Duodenal mucosa (tissue), 2 donors: ENCODE results near the gene TBX20.
"Not testable (repeated sequence)": the region's sequence is repeated elsewhere in the genome, so short reads cannot be mapped to it uniquely, and the experiment has no call there.

Experiments
- H3K27ac ChIP-seq: one replicate; pipeline ENCODE4 v1.7.0; 2013; ENCODE audit warnings: low read depth, low read length
- H3K27me3 ChIP-seq, 2 donors: one replicate each; pipeline ENCODE4 v1.7.0; 2013; ENCODE audit warnings: low read length in 2 of 2, control low read depth in 1 of 2; ENCODE audit not compliant: insufficient read depth in 2 of 2, control insufficient read depth in 1 of 2
- H3K36me3 ChIP-seq, 2 donors: one replicate each; pipeline ENCODE4 v1.7.0; 2013; ENCODE audit warnings: low read length in 2 of 2, control low read depth in 1 of 2; ENCODE audit not compliant: insufficient read depth in 2 of 2, control insufficient read depth in 1 of 2
- H3K4me1 ChIP-seq, 2 donors: one replicate each; pipeline ENCODE4 v1.7.0; 2013; ENCODE audit warnings: low read length in 2 of 2, control low read depth in 1 of 2; ENCODE audit not compliant: insufficient read depth in 2 of 2, control insufficient read depth in 1 of 2
- H3K4me3 ChIP-seq, 2 donors: one replicate each; pipeline ENCODE4 v1.7.0; 2013; ENCODE audit warnings: low read length in 2 of 2, low read depth in 1 of 2
- H3K9ac ChIP-seq, 2 donors: one replicate each; pipeline ENCODE4 v1.7.0; 2013; ENCODE audit warnings: low read length in 2 of 2, low read depth in 1 of 2
- H3K9me3 ChIP-seq, 2 donors: one replicate each; pipeline ENCODE4 v1.7.0; 2013; ENCODE audit warnings: low read length in 2 of 2, control low read depth in 1 of 2; ENCODE audit not compliant: control insufficient read depth in 1 of 2

TBX20 gene

GRCh38 chr7:35227438-35227837 lies 26.5 kb downstream of the TBX20 start:
- H3K27ac ChIP-seq, H3K27me3 ChIP-seq, H3K4me1 ChIP-seq, H3K4me3 ChIP-seq, H3K9ac ChIP-seq, H3K36me3 ChIP-seq, H3K9me3 ChIP-seq: not testable (repeated sequence)

- not testable (repeated sequence) for H3K4me3 ChIP-seq, H3K9ac ChIP-seq, H3K36me3 ChIP-seq, H3K9me3 ChIP-seq, H3K4me1 ChIP-seq, H3K27ac ChIP-seq, H3K27me3 ChIP-seq
Measured at GRCh38 chr7:35222445-35222844, 31.5 kb downstream of the TBX20 start.

- H3K36me3 ChIP-seq, H3K4me1 ChIP-seq, H3K9ac ChIP-seq, H3K27ac ChIP-seq, H3K27me3 ChIP-seq, H3K4me3 ChIP-seq, H3K9me3 ChIP-seq: not testable (repeated sequence)
Measured at GRCh38 chr7:35220176-35220575, 33.7 kb downstream of the TBX20 start.

- not testable (repeated sequence) for H3K27me3 ChIP-seq, H3K27ac ChIP-seq, H3K4me1 ChIP-seq, H3K9ac ChIP-seq, H3K4me3 ChIP-seq, H3K36me3 ChIP-seq, H3K9me3 ChIP-seq
Measured at GRCh38 chr7:35216033-35216432, 37.9 kb downstream of the TBX20 start.

- H3K27ac ChIP-seq, H3K4me3 ChIP-seq: not testable (repeated sequence)
Measured at GRCh38 chr7:35215063-35215462, 38.8 kb downstream of the TBX20 start.

GRCh38 chr7:35206924-35207323 lies 47.0 kb downstream of the TBX20 start:
- not testable (repeated sequence) for H3K4me1 ChIP-seq, H3K4me3 ChIP-seq, H3K36me3 ChIP-seq, H3K9me3 ChIP-seq, H3K27ac ChIP-seq, H3K9ac ChIP-seq, H3K27me3 ChIP-seq

More at GRCh38 chr7:35215063-35215462, 38.8 kb downstream of the TBX20 start:
- H3K9me3 ChIP-seq, H3K27me3 ChIP-seq, H3K4me1 ChIP-seq, H3K36me3 ChIP-seq, H3K9ac ChIP-seq: not testable (repeated sequence)

- H3K27me3 ChIP-seq, H3K36me3 ChIP-seq, H3K9me3 ChIP-seq, H3K9ac ChIP-seq, H3K4me1 ChIP-seq, H3K27ac ChIP-seq, H3K4me3 ChIP-seq: not testable (repeated sequence)
Measured at GRCh38 chr7:35204850-35205249, 49.0 kb downstream of the TBX20 start.

- H3K27me3 ChIP-seq, result not testable (repeated sequence)
Measured at GRCh38 chr7:35204031-35204430, 49.9 kb downstream of the TBX20 start.

GRCh38 chr7:35202353-35202752 lies 51.5 kb downstream of the TBX20 start:
- H3K9ac ChIP-seq, H3K27ac ChIP-seq, H3K4me1 ChIP-seq, H3K36me3 ChIP-seq, H3K27me3 ChIP-seq, H3K4me3 ChIP-seq, H3K9me3 ChIP-seq: not testable (repeated sequence)

More at GRCh38 chr7:35204031-35204430, 49.9 kb downstream of the TBX20 start:
- H3K4me3 ChIP-seq, H3K9me3 ChIP-seq, H3K4me1 ChIP-seq, H3K9ac ChIP-seq, H3K36me3 ChIP-seq, H3K27ac ChIP-seq: not testable (repeated sequence)

GRCh38 chr7:35200170-35200569 lies 53.7 kb downstream of the TBX20 start:
- not testable (repeated sequence) for H3K36me3 ChIP-seq, H3K9ac ChIP-seq, H3K4me1 ChIP-seq, H3K27ac ChIP-seq, H3K27me3 ChIP-seq, H3K9me3 ChIP-seq, H3K4me3 ChIP-seq

- H3K9ac ChIP-seq, H3K36me3 ChIP-seq, H3K27me3 ChIP-seq, H3K27ac ChIP-seq, H3K4me1 ChIP-seq, H3K4me3 ChIP-seq, H3K9me3 ChIP-seq: not testable (repeated sequence)
Measured at GRCh38 chr7:35198370-35199140, 55.3 kb downstream of the TBX20 start.
